HS-5 (cell line): ENCODE results near the gene HEBP2.

Source experiments
- DNase-seq: peaks from one replicate; pipeline ENCODE4 v3.0.0-alpha.2; 2012; ENCODE audit warnings: low read depth

The HEBP2 gene

DNA sequence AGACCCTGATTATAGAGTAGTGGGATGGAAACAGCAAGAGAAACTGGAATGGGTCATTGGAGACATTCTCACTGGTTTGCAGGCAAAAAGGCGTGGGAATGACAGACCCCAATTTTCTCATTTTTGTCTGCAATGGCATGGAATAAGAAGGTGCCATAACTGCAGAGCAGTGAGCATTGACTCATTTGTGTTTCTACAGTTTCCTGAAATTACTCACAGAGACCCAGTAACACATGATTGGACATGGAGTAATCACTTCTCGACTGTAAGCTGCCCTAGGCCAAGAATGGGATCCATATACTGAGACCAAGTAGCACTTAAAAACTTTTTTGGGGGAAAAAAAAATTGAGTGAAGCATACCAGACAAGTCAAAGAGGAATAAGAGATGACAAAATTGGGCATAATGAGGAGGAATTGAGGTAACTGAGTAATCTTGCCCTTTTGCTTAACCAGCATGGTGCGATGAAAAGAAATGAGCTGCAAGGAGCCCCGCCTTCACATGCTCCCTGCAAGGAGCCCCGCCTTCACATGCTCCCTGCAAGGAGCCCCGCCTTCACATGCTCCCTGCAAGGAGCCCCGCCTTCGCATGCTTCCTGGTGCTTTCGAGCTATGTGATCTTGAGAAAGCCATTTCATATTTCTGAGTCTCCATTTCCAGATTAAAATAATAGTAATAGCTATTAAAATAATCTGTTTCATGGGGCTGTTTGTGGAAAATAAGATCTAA, 51.1 kb downstream of the HEBP2 start:
- no peak for DNase-seq

DNA sequence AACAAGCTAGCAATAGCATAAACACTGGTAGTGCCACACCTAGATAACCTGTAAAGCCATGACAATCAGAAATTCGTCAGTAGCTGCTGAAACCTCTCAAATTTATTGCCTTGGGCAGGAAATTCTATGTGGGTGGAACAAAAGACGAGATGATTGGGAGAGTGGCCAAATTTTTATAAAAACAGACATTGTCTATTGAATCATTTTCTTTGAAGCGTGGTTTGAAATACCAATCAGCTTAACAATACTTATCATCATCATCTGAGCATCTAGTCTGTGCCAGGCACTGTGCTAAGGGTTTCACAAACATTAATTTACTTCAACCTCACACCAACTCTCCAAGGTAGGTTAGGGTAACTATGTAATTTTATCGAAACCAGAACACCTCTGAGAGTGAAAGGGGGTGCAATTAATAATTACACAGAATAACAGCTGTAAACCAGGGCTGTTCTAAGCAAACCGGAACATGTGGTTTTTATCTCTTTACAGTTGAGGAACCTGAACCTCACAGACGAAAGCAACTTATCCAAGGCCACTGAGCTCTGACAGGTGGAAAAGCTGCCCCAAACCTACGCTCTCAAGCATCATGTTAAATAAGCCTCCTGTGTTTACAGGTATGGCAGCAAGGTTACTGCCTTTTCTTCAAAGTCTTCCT, 51.9 kb downstream of the HEBP2 start:
- peak; percentile 61 for DNase-seq

DNA sequence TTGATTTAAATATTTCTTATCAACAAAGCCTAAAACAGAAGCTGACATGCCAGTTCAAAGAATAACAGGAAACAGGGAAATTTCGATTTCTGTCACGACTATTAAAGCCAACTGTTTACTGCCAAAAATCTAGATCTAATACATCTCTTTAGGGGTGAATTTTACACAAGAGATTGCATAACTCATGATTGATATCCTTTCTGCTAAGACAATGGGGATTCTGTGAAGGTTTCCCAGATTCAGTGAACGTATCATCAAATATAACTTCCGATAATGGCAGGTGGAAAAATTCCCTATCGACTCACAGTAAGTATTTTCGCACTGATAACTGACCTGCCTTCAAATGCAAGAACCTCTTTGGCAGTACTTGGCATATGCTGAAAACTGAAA, 52.4 kb downstream of the HEBP2 start:
- DNase-seq: no peak

DNA sequence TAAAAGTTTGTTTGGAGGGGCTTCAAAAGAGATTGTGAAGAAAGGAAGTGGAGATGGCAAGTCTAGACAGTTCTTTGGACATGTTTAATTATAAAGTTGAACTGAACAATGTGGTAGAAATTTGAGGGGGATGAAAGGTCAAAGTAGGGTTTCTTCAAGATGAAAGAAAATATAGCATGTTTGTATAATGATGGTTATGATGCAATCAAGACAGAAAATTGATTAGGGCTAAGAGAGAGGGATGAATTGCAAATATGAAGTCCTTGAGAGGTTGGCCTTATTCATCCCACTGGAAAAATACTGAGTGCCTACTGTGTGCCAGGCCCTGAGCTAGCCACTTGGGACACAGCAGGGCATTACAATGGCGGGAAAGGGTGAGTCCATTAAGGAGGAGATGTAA, 57.6 kb downstream of the HEBP2 start:
- DNase-seq: no peak

DNA sequence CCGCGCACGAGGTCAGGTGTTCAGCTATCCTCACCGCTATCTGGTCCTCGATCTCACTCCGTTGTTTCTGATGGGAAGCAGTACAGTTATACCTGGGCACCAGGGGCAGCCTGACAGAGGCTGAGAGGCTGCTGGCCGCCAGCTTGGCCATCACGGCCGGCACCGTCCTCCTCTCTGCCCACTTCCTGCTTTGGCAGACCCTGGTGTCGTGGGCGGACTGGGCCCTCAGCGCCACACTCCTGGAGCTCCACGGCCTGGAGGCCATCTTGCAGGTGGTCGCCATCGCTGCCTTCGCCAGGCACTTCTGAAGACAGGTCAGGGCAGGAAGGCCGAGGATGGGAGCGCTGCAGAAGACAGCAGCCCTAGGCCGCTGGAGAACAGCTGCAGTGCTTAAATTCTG, 60.1 kb downstream of the HEBP2 start:
- no peak for DNase-seq

DNA sequence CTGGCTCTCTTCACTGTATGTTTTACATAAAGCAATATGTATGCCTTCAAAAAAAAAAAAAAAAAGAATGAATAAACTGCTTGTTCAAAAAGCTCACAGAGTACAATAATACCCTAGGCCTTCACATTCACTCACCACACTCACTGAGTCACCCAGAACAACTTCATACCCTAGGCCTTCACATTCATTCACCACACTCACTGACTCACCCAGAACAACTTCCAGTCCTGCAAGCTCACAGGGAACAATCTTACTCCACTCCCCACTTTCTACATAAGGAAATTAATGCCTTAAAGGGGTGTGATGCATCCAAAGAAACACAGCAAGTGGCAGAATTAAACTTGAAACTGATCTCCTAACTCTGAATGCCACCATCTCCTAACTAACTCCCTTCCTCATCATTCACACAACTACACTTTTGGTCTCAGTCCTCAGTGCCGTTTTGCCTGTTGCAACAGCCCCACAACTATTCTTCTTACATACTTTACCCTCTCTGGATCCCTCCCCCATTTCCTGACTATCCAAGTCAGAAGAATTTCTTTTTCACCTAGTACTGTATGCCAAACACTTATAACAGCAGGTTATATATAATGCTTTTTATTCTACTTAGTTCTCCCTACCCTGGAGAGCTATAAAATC, 61.1 kb downstream of the HEBP2 start:
- peak; percentile 94 for DNase-seq

DNA sequence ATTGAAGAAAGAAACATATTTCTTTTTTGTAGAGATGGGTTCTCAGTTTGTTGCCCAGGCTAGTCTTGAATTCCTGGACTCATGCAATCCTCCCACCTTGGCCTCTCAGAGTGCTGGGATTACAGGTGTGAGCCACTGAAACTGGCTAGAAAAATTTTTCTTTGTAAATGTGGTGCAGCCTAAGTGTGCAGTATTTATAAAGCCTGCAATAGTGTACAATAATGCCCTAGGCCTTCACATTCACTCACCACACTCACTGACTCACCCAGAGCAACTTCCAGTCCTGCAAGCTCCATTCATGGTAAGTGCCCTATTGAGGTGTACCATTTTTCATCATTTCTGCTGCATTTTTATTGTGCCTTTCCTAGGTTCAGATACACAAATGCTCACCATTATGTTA, 63.9 kb downstream of the HEBP2 start:
- DNase-seq: no peak

DNA sequence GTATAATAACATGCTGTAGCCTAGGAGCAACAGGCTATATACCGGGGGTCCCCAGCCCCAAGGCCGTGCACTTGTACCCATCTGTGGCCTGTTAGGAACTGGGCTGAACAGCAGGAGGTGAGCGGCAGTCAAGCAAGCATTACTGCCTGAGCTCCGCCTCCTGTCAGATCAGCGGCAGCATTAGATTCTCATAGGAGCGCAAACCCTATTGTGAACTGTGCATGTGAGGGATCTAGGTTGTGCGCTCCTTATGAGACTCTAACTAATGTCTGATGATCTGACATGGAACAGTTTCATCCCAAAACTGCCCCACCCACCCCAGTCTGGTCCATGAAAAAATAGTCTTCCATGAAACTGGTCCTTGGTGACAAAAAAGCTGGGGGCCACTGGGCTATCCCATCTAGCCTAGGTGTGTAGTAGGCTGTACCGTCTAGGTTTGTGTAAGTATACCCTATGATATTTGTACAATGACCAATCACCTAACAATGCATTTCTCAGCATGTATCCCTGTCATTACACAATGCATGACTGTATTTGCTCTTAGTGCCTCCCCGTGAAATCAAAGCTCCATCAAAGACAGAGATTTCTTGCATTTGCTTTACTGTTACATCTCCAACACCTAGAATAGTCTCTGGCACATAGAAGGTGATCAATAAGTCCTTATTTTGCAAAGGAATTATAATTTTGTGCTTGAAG, 64.4 kb downstream of the HEBP2 start:
- peak; percentile 52 for DNase-seq
